ENCODE data around the gene FGF7.
"Not testable (repeated sequence)": the region's sequence is repeated elsewhere in the genome, so short reads cannot be mapped to it uniquely, and the experiment has no call there.

Gene FGF7, protein sequence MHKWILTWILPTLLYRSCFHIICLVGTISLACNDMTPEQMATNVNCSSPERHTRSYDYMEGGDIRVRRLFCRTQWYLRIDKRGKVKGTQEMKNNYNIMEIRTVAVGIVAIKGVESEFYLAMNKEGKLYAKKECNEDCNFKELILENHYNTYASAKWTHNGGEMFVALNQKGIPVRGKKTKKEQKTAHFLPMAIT

DNA sequence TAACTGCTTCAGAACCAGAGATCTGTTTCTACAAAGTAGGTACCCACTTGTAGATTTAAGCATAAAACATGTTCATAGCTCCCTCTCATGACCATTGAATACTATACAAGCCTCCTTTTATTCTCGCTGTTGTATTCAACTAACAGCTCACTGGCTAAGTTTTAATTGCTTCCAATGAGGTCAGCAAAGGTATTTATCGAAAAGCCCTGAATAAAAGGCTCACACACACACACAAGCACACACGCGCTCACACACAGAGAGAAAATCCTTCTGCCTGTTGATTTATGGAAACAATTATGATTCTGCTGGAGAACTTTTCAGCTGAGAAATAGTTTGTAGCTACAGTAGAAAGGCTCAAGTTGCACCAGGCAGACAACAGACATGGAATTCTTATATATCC is at the start of gene FGF7:
Gene FGF7 (plus strand): TSS at position 222 of the 400 bp plus-strand sequence. CDS start 1,056 bp downstream, outside the sequence.
- DNase-seq = no peak

DNA sequence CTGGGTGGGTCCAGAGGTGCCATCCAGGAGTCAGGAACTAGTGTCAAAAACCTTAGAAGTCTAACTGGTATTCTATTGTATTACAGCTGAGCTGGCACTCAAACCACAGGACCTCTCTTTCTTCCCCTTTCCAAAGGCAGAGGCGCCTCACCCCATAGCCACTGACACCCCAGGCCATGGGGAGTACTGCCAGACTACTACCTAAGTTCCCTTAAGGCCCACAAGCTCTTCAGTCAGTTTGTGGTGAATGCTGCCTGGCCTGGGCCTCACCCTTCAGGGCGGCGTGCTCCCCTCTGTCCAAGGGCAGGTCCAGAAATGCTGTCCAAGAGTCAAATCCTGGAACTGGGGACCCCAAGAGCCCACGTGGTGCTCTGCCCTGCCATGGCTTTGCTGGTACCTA is 43.0 kb upstream of the FGF7 start:
- no peak for DNase-seq

DNA sequence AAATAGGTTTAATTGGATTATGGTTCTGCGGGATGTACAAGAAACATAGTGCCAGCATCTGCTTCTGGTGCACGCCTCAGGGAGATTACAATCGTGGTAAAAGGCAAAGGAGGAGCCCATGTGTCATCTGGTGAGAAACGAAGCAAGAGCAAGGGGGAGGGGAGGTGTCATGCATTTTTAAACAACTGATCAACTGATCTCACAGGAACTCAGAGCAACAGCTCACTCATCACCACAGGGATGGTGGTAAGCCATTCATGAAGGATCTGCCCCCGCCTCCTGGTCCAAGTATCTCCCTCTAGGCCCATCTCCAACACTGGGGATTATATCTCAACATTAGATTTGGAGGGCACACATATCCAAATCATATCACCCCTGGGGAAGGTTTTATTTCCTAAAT is 42.1 kb upstream of the FGF7 start:
- DNase-seq = no peak

DNA sequence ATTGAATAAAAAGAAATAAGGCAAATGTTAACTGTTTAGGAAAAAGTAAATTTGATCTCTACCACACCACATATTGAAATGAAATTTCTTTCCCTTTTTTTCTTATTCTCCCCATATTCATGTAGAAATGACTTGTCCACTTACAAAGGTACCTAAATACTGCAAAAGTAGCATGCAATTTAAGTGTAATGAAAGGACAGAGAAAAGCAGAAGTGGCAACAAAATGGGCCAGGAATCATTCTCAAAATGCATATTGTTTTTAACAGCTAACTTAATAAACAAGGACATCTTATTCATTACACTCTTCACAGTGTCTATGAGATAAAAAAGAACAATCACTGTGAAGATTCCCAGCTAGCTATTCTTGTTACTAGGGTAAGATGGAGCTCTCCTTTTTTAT is 40.6 kb upstream of the FGF7 start:
- no peak for DNase-seq

DNA sequence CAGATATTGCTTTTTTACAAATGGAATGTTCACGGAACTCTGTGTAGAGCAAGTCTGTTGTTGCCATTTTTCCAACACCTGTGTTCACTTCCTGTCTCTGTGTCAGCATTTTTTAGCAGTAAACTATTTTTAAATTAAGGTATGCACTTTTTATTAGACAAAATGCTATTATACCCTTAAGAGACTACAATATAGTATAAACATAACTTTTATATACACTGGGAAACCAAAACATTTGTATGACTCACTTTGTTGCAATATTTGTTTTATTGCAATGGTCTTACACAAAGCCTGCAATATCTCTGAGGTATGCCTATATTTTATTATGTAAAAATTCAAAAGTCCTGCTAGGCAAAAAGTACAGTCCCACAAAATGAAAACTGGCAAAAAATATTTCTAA is 39.8 kb upstream of the FGF7 start:
- DNase-seq = no peak

DNA sequence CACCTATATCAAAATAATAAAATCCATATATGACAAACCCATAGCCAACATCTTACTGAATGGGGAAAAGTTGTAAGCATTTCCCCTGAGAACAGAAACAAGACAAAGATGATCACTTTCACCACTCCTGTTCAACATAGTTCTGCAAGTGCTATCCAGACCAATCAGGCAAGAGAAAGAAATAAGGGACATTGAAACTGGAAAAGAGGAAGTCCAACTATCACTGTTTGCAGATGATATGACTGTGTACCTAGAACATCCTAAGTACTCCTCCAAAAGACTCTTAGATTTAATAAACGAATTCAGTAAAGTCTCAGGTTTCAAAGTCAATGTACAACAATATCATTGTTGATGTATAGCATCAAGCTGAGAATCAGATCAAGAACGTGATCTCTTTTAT is 35.6 kb upstream of the FGF7 start:
- DNase-seq = no peak

DNA sequence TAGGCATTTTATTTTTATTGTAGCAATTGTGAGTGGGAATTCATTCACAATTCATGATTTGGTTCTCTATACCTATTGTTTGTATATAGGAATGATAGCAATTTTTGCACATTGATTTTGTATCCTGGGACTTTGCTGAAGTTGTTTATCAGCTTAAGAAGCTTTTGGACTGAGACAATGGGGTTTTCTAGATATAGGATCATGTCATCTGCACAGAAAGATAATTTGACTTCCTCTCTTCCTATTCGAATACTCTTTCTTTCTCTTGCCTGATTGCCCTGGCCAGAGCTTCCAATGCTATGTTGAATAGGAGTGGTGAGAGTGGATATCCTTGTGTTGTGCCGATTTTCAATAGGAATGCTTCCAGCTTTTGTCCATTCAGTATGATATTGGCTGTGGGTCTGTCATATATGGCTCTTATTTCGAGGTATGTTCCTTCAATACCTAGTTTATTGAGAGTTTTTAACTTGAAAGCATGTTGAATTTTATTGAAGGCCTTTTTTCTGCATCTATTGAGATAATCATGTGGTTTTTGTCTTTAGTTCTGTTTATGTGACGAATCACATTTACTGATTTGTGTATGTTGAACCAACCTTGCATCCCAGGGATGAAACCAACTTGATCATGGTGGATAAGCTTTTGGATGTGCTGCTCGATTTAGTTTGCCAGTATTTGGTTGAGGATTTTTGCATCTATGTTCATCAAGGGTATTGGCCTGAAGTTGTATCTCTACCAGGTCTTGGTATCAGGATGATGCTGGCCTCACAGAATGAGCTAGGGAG is 20.3 kb upstream of the FGF7 start:
- not testable (repeated sequence) for DNase-seq

DNA sequence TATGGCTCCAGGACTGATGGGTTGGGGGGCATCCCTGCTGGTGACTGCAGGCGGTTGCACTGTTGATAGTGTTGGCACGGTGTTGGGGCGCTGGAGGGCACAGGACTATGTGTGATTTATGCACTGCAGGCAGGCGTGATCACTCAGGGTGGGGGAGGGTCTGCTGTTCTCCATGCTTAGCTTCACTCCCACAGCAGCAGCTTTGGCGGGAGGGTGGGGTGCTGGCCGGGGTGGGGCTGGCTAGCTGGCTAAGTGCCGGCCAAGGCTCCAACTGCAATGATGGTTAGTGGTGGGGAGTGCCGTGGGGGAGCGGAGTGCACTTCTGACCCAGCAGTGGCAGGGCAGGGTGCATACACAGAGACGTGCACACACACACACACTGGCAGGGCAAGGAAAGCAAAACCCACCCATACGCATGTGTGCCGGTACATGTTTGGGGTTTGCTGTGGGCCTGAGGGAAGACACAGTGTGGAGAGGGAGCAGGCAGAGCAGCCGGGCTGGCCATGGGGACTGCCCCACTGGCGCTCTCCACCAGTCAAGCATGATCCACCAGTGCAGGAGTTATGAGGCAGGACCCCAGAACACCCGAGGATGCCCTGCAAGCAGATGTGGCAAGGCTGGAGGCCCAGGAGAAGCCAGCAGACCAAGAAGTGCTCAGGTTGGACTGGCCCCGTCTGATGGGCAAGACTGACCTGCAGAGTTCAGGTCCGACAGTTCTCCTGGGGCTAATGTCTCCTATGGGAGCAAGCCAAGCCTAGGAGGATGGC is 16.5 kb upstream of the FGF7 start:
- DNase-seq = no peak

DNA sequence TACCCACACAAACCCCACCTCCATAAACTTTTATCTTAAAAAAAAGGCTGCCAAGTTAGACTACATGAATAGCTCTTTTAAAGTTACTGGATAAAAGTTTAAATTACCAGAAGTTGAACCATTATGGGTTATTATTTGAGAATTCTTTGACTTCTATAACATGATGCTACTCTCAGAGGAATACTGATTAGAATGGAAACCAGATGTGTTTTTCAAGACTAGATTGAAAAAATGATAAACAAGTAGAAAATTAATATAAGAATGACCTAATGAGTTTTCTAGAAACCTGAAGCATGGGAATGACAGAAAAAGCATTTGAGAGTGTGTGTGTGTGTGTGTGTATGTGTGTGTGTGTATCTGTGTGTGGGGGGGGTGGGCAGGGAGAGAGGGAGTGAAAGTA is 12.4 kb upstream of the FGF7 start:
- no peak for DNase-seq

DNA sequence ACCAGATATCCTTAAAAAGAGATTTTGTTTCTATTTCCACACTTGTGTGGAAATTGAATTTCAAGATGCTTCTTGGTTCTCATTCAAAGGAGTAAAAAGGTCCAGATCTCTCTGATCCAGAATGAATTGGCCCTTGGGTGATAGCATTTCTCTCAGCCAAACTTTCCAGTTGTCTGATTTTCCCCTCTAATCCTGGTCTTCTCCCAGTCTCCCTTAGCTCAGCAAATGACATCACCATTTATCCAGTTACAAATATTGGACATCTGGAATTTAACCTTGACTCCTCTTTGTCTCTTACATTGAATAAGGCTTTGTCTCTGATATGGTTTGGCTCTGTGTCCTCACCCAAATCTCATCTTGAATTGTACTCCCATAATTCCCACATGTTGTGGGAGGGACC is 10.2 kb upstream of the FGF7 start:
- DNase-seq = no peak

DNA sequence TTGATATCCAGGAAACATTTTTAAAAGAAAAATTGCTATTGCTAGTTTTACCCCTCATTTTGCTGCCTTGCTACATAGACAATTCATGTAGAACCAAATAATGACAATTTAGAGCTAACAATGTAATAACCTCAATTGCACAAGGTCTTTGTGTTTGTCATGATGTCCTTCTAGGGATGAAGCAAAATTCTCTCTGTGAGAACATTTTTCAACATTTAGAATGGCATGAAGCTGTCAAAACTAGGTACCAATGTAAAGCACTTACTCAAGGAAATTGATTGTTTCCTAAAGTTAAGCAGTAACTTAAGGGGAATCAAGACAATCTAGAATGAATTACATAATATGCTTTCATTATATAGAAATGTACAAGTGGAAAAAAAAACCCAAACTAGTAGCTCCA is 7.9 kb upstream of the FGF7 start:
- no peak for DNase-seq

DNA sequence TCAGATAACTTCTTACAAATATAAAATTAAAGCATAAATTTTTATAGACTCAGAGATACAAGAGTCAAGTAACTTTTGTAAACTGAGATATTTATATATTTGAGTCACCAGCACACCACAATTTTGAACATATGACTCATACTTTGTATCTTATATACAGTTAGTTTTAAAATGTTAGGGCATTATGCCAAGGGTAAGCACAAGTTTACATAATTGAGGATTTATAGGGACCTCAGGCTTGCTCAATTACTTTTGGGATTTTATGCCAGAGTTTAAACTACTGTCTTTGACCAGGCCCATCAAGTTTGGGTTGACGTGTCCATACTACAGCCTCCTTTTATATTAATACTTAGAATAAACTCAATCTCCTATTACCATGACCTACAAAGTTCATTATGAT is 7.4 kb upstream of the FGF7 start:
- peak; percentile 76 for DNase-seq

DNA sequence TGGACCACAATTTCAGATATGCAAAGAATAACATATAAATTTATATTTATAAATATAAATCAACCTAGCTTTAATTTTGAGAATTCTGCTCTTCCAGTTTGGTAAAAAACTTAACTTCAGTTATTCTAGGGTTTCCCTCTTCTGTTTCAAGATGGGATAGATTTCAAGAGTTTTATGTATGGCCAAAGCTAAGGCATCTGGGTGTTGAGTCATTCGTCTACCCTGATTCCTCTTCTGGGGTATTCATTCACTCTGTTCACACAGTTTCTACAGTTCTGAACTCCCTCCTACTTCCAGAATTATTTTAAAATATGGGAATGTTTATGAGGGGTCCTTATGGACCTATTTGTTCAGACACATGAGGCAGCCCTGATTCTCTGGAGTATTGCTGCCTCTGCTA is 4.2 kb upstream of the FGF7 start:
- DNase-seq = no peak

DNA sequence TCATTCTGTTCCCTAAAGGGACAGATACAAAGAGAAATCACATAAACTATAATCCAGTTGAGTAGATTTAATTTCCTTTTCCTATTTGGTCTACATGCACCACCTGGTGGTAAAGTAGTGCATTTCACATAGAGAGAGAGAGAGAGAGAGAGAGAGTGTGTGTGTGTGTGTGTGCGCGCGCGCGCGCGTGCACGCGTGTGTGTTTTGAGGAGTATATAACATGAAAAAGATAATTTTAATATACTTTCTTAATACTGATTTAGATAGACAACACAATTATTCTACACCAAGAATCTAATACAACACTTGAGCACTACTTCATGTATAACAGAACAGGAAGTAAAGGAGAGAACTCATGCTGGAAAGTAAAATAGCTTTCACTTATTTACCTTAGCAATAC is 1.1 kb upstream of the FGF7 start:
- no peak for DNase-seq

DNA sequence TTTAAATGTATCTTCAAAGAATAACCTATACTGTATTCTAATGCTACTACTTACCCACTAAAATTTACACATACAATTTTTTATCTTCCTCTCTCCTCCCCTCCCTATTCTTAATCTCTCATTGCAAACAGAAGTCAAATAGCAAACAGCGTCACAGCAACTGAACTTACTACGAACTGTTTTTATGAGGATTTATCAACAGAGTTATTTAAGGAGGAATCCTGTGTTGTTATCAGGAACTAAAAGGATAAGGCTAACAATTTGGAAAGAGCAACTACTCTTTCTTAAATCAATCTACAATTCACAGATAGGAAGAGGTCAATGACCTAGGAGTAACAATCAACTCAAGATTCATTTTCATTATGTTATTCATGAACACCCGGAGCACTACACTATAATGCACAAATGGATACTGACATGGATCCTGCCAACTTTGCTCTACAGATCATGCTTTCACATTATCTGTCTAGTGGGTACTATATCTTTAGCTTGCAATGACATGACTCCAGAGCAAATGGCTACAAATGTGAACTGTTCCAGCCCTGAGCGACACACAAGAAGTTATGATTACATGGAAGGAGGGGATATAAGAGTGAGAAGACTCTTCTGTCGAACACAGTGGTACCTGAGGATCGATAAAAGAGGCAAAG is 984 bp downstream of the FGF7 start:
- DNase-seq = peak; percentile 66

DNA sequence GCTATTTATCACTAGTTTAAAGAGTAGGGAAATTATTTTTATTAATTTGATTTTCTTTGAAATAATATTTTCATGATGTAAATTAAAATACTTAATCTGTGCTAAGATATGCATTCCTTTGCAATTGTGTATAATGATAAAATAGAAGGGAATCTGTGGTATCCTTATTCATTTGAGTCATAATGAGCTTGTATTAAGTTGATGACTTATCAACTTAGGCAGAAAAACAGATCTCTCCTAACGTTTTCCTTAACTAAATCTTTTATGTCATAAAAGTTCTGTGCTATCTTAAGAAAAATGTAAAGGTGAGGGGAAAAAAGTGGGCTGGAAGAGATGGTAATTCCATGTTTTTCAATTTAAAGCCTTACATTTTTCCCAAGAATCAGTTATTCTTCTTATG is 1.9 kb downstream of the FGF7 start:
- DNase-seq = no peak

DNA sequence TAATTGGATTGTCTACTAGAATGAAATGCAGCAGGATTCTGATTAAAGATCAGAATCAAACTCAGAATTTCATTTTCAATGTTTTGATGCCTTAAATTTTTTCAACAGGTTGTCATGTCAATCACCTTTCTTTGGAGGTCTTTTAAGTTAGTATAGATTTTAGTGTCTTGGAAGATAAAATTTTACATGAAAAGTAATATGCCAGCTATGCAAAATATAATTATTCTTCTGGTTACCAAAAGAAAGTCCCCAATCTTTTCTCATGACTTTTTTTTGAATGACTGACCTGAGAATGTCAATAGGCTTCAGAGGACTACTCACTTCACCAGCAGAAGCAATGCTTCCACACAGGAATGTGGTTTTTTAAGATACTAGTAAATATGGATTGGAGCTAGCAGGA is 4.3 kb downstream of the FGF7 start:
- DNase-seq = no peak

DNA sequence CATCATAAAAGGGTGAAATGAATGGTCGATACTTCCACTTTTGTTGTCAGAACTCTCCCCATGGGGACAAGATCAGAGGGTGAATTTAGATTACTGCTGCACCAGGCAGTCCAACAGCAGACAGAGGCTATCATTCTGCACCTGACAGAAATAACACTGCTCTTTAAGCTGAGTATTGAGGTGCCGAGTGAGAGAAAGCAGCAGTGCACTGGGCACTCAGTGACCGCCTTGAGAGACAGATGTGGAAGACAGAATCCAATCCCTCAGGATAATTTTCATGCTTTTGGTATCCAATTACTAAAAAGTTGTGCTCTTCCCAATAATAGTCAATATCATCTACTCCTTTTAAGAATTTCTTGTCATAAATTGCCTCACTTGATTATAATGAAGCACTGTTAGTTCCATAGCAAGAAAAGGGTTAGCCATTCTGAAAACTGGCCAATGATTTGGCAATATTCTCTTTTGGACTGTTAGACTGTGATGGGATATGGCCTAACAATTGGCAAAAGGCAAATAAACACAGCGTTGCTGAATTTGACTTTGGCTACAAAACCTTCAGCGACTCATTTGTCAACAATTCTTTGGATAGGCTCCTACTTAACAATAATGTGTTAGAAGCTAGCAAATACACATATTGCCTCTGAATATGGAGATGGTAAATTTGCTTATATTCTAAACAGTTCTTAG is 5.5 kb downstream of the FGF7 start:
- DNase-seq = peak; percentile 49

DNA sequence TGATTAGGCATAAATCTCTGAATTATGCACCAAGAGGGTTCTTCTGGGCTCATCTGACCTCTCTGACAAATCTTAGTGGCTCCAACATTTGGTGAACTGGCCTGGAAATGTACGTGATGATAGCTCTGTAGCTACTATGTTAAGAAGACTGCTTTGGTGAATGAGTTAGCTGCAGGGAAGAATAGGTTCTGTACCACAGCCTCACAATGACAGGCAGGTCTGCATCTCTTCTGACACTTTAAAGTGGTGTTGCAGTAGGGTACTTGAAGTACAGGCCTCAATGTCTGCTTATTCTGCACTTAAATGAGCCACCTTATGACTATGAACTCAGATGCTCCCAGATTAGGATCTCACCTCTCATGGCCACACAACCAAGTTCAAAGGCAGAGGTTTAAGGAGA is 7.0 kb downstream of the FGF7 start:
- no peak for DNase-seq

DNA sequence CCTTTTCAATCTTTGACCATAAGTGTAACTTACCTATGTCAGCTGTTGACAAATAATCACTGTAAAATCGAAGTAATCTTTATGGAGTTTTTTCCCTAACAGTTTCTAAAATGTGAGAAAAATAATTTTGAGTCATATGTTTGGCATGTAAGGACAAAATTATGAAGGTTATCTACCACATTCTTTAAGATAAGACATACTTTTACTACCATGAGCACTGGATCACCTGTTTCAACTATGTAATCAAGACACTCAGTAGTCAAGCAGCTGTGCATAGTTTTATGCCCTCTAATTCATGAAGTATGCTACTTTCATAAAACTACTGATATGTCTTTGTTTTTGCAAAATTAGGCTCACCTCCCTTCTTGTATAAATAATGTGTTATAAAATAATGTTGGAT is 12.1 kb downstream of the FGF7 start:
- peak; percentile 93 for DNase-seq

DNA sequence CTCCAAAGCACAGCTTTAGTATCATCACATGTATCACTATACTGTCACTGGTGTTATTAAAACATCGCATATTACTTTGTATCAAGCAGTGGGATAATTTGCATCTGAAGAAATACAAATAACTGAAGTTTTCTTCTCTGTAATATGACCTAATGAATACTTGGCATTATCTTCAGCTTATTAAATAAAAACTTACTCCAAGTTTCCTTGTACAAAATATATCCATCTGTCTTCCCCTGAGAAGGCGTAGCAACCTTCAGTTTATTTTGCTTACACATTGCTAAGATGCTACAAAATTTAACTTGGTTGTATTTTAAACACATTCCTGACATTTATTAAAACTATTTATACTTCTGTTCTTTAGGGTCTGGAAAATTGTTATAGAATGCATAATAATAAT is 13.7 kb downstream of the FGF7 start:
- no peak for DNase-seq

DNA sequence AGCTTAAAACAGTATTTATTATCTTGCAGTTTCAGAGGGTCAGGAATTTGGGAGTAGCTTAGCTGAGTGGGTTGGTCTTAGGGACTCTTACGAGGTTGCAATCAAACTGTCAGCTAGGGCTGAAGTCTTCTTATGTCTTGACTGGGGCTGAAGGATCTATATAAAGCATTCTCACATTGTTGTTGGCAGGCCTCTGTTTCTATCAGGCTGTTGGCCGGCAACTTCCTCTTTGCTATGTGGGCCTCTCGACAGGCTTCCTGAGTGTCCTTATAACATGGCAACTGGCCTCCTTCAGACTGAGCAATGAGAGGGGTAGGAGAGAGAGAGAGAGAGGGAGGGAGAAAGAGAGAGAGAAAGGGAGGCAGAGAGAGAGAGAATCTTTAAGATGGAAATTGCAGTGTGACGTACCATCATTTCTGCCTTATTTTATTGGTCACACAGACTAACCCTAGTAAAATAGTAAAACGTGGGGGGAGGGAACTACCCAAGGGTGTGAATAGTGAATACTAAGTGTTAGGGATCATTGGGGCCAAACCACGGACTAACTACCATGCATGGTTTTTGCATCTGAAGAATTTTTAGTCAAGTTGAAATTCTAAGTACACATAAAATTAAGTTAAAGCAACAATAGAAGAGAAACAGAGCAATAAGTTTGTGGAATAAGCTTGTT is 16.1 kb downstream of the FGF7 start:
- no peak for DNase-seq
